ENCODE measurements around the gene PTPRR. TPM values are rescaled to one million over a fixed set of nuclear protein-coding genes. Genes with fewer than 3 reads are reported as not detected.

The PTPRR gene
- total RNA-seq, 1 donor from 2014 or later: 0.98 TPM

DNA sequence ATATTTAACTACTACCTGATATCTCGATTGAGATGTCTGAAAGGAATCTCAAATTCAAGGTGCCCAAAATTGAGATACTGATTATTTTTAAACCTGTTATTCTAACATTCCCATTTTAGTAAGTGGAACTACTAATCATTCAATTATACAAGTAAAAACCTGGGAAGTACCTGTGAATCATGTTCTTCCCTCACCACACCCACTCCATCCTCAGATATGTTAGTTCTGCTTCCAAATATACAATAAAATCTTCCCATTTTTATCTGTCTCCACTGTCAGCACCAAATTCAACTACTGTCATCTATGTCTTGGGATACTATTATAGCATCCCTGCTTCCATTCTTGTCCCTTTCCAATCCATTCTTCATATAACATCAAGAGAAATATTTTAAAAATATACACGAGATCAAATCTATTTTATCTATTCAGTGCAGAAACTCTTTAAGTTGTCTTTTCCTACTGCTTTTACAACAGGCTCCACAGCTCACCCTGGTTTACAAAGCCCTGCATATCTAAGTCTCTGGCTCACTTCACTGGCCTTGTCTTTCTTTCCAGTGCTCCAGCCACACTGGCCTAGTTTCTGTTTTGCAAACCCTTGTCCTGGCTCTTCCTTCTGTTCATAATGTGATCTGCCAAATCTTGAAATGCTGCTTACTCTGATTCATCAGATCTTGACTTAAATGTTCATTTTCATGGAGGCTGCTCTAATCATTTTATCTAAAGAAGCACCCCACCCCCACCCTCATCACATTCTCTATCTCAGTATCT lies 122.3 kb downstream of the PTPRR start:
- no peak for DNase-seq (ENCODE audit: extremely low spot score in 2 of 2)
- Histone ChIP-seq H3K4me3 (no peak overlapping the region), H3K36me3 (no peaks in the 10 kb centered on the region), H3K27ac (no peak overlapping the region), H3K9me3 (no peaks in the 10 kb centered on the region), H3K4me1 (no peaks in the 10 kb centered on the region), H3K27me3 (no peaks in the 10 kb centered on the region)
- TF ChIP-seq POLR2A (IDR thresholded peaks at IDR 0.05) (no peak), POLR2AphosphoS5 (IDR thresholded peaks at IDR 0.05; ENCODE audit: insufficient read depth in 1 of 2, low read depth in 1 of 2) (no peak)
- TF ChIP-seq, protein P1, sequence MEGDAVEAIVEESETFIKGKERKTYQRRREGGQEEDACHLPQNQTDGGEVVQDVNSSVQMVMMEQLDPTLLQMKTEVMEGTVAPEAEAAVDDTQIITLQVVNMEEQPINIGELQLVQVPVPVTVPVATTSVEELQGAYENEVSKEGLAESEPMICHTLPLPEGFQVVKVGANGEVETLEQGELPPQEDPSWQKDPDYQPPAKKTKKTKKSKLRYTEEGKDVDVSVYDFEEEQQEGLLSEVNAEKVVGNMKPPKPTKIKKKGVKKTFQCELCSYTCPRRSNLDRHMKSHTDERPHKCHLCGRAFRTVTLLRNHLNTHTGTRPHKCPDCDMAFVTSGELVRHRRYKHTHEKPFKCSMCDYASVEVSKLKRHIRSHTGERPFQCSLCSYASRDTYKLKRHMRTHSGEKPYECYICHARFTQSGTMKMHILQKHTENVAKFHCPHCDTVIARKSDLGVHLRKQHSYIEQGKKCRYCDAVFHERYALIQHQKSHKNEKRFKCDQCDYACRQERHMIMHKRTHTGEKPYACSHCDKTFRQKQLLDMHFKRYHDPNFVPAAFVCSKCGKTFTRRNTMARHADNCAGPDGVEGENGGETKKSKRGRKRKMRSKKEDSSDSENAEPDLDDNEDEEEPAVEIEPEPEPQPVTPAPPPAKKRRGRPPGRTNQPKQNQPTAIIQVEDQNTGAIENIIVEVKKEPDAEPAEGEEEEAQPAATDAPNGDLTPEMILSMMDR (IDR thresholded peaks at IDR 0.05): no peak
- intact Hi-C loops (cut with DNase I): no loop called here

DNA sequence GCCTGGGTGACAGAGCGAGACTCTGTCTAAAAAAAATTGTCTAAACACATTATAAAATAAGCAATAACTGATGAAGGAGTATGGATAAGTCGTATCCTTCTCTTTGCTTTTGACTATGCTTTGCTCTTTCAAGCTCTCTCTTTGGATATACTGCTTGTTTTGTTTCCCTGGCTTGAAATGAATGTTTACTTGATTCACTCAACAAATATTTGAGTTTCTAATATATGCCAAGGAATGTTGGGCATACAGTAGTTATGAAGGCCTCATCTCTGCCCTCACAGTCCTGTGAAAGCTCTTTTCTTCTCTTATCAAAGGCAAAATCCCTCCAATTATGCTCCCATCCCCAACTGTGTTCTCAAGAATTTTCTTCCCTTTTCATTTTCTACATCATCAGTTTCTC lies 123.5 kb downstream of the PTPRR start:
- H3K4me3 ChIP-seq: no peak overlapping the region
- DNase-seq (ENCODE audit: extremely low spot score in 2 of 2): no peak
- H3K36me3 ChIP-seq: no peaks in the 10 kb centered on the region
- TF ChIP-seq, protein P1 (IDR thresholded peaks at IDR 0.05): no peak
- TF ChIP-seq POLR2A (IDR thresholded peaks at IDR 0.05): no peak
- intact Hi-C loops (cut with DNase I): no loop called here
- no peak overlapping the region for H3K27ac ChIP-seq
- H3K27me3 ChIP-seq: no peaks in the 10 kb centered on the region
- no peaks in the 10 kb centered on the region for H3K9me3 ChIP-seq
- H3K4me1 ChIP-seq: no peaks in the 10 kb centered on the region

DNA sequence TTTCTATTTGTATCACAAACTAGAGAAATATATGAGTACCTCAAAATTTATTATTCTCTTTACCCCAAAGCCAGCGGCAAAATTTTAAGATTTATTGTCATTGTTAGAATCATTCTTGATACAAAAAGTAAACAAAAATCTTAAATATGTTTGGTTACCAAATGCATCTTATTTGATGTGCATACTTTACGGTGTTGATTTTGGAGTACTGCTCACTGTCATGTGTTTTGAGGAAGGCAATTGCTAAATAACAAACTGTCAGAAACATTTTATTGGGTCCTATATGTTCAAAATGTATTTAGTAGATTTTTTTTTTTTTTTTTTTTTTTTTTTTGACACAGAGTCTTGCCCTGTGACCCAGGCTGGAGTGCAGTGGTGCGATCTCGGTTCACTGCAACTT lies 124.9 kb downstream of the PTPRR start:
- TF ChIP-seq, protein P1 (IDR thresholded peaks at IDR 0.05): no peak
- TF ChIP-seq POLR2AphosphoS5 (IDR thresholded peaks at IDR 0.05; ENCODE audit: insufficient read depth in 1 of 2, low read depth in 1 of 2) (no peak), POLR2A (IDR thresholded peaks at IDR 0.05) (no peak)
- H3K27me3 ChIP-seq: no peaks in the 10 kb centered on the region
- H3K4me3 ChIP-seq: no peak overlapping the region
- no peaks in the 10 kb centered on the region for H3K36me3 ChIP-seq
- no peak overlapping the region for H3K27ac ChIP-seq
- no peaks in the 10 kb centered on the region for H3K4me1 ChIP-seq
- intact Hi-C loops (cut with DNase I): no loop called here
- no peaks in the 10 kb centered on the region for H3K9me3 ChIP-seq
- DNase-seq (ENCODE audit: extremely low spot score in 2 of 2): no peak

DNA sequence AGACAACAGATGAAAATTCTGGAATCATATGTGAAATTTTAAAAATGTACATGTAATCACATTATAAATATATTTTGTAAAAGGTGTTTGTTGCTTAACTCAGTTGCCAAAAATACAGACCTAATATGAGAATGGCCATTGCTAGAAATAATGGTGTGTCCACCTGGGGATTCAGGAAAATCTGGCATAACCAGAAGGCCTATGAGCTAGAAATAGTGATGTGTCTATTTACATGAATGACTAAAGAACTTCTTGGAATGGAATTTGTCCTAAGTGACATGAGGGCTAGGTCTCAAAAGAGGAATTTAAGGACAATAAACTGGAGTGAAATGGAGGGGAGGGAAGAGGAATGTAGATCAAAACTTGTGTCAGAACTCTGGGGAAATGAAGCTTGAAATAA lies 126.4 kb downstream of the PTPRR start:
- TF ChIP-seq POLR2AphosphoS5 (IDR thresholded peaks at IDR 0.05; ENCODE audit: insufficient read depth in 1 of 2, low read depth in 1 of 2) (no peak), POLR2A (IDR thresholded peaks at IDR 0.05) (no peak)
- TF ChIP-seq, protein P1 (IDR thresholded peaks at IDR 0.05): no peak
- Histone ChIP-seq H3K9me3 (no peaks in the 10 kb centered on the region), H3K27ac (no peak overlapping the region), H3K4me3 (no peak overlapping the region), H3K27me3 (no peaks in the 10 kb centered on the region), H3K36me3 (no peaks in the 10 kb centered on the region), H3K4me1 (no peaks in the 10 kb centered on the region)
- intact Hi-C loops (cut with DNase I): no loop called here
- no peak for DNase-seq (ENCODE audit: extremely low spot score in 2 of 2)

DNA sequence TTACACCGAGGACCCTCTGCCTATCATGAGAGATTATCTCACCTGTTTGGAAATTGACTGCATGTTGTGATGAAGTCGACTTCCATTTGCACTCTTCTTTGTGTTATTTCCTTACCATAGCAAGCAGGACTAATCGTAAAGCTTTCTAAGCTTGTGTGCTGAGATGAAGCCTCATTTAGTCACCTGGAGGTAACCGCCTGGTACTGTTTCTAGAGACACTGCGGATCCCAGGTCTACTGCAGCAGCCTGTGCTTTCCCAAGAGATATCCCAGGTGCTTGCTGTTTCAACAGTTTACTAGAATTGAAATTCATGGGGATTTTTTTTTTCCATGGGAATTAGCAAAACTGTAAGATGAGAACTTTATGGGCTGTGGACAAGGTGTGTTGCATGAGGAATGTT lies 131.8 kb downstream of the PTPRR start:
- TF ChIP-seq POLR2AphosphoS5 (IDR thresholded peaks at IDR 0.05; ENCODE audit: insufficient read depth in 1 of 2, low read depth in 1 of 2) (no peak), POLR2A (IDR thresholded peaks at IDR 0.05) (no peak)
- TF ChIP-seq, protein P1 (IDR thresholded peaks at IDR 0.05): no peak
- intact Hi-C loops (cut with DNase I): no loop called here
- Histone ChIP-seq H3K27ac (no peak overlapping the region), H3K9me3 (no peaks in the 10 kb centered on the region), H3K4me1 (no peaks in the 10 kb centered on the region), H3K27me3 (no peaks in the 10 kb centered on the region), H3K4me3 (no peak overlapping the region), H3K36me3 (no peaks in the 10 kb centered on the region)
- no peak for DNase-seq (ENCODE audit: extremely low spot score in 2 of 2)
